GM15510 (cell line): ENCODE measurements around the gene GGT5.
"Not testable (repeated sequence)": the region's sequence is repeated elsewhere in the genome, so short reads cannot be mapped to it uniquely, and the experiment has no call there.

Experiments
- POLR2A ChIP-seq: IDR thresholded peaks from 3 replicates; pipeline ENCODE4 v1.6.1; 2011; ENCODE audit warnings: borderline replicate concordance; ENCODE audit not compliant: insufficient read length; ENCODE audit errors: extremely low read depth

Gene GGT5

GRCh38 chr22:24245030-24245431, at the start of gene GGT5:
TSS of gene GGT5 (minus strand) at chr22:24245082. CDS start at chr22:24244725, 357 bp downstream.
- TF ChIP-seq POLR2A: not testable (repeated sequence)

GRCh38 chr22:24291515-24292201, 46.8 kb upstream of the GGT5 start:
- TF ChIP-seq POLR2A: no peak

DNA sequence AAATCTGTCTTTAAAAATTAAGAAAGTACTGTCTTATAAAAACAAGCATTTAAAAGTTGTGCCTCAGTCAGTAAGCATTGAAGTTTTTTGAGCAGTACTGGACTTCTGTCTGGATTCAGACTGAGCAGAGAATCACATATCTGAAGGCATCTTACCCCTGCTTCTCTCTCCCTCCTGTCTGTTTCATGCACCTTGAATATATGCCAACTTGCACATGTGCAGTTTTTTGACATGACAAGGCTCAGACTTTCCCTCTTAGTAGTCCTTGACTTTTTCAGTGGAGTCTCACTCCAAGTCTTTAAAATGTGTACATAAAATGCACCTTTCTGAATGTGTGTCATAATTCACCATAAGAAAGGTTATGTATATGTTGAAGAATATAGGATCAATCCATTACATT, 45.6 kb upstream of the GGT5 start:
- TF ChIP-seq POLR2A: no peak

DNA sequence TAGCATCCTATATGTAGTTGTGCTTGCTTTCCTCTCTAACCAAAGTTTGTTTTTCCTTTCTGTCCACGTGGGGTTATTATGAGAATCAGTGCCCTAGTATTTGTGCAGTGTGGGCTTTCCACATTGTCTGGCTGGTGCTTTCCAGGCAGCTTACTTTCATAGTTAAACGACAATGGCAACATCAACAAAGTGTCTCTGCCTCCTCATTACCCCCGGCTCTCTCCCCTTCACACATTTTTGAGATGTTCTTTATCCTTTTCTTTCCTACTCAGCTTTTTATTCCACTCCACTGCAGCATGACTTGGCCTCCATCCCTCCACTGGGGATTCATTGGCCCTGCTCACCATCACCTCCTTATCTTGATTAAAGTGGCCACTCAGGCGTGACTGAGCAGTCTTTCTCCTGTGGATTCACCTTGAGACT, 44.9 kb upstream of the GGT5 start:
- no peak for TF ChIP-seq POLR2A

DNA sequence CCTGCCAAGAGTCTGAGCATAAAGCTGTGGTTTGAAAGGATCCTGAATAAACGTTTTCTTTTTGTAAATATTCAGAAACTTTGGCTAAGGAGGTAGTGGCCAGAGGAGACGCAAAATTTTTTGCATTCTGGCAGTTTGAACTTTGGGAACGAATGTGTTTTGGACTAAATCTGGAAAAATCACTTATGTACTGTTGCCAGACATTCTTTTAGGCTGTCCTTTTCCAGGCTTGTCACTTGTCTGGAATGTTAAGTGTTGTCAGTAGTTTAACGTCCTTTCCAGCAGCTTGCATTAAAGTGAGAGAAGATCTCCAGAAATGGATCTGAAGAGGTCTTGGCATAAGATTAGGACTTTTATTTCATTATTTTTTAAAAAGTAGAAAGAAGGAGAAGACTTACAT, 44.2 kb upstream of the GGT5 start:
- TF ChIP-seq POLR2A: no peak

GRCh38 chr22:24285245-24285644, 40.4 kb upstream of the GGT5 start:
- no peak for TF ChIP-seq POLR2A

- no peak for TF ChIP-seq POLR2A
These were observed 39.9 kb upstream of the GGT5 start for GRCh38 chr22:24284747-24285203.

- TF ChIP-seq POLR2A: no peak
These were observed 37.5 kb upstream of the GGT5 start for GRCh38 chr22:24282401-24282800.

- TF ChIP-seq POLR2A: no peak
These were observed 26.5 kb upstream of the GGT5 start for GRCh38 chr22:24271386-24271854.

DNA sequence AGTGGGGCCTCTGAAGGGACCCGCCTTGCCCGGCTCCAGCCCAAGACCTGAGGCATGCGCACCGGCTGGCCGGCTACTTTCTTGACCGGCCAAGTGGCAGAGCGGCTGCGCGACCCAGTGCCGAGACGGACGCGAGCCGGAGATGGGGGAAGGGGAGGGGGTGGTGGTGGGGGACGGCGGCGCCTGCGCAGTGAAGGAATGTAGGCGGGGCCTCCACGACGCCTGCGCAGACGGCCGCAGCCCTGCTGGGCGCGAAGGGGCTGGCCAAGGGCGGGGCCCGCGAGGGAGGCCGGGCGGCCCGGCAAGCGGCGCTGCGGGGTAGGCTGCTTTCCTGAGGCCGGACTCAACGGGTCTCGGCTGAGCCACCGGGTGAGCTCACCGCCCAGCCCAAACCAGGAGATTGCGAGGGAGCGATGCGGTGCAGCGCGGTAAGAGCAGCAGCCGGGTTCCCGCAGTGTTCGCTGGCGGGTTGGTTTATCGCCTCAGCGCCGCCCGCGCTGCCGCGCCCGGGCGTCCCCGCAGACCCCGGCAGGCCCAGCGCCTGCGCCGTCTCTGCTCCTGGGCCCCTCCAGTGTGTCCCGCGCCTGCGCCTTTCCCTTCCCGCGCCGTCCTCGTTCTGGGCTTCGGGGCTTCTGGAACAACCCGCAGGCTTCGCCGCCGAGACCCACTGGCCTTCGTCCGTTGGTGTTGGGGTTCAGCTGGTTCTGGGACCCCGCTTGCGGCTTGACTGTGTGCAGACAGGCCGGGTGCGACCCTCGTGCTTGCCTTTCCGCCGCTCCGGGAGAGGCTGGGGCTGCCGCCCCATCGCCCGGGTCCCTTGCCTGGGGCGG, 25.9 kb upstream of the GGT5 start, which contains the start of gene SPECC1L:
Gene SPECC1L (plus strand): TSS at position 276 of the 830 bp plus-strand sequence. CDS start 31,401 bp downstream, outside the sequence.
- TF ChIP-seq POLR2A: peak; percentile 98

GRCh38 chr22:24265734-24266133, 20.9 kb upstream of the GGT5 start:
- no peak for TF ChIP-seq POLR2A

DNA sequence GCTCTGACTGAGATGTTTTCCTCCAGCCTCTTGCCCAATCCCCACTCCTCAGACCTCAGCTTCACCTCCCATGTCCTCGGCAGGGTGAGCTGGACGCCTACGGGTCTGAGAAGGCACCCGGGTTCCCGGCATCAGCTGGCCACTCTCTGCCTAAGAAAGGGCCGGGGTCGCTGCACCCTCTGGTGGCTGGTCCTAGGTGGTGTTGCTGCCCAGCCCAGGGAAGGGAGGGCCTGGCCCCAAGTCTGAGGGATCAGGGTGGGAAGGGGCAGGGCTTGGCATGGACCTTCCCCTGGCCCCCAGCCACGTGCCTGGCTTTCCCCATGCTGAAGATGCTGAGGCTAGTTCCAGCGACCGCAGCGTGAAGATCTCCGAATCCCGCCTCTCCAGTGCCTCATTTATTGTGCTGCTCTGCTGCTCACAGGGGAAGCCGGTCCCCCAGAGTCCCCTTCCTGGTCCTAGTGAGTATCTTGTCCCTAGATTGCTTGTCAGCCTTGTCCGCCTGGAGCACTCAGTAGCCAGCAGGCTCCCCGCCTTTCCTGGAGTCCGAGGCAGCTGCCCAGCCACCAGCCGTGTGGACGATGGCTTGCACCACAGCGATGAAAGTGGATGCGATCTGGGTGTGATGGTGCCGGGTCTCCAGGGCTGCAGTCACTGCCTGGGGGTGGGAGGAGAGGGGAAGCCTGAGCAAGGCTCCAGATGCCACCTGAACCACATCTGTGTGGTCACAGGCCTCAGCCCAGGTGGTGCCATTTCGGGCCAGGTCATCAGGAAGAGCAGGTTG, 2.9 kb upstream of the GGT5 start:
- no peak for TF ChIP-seq POLR2A

DNA sequence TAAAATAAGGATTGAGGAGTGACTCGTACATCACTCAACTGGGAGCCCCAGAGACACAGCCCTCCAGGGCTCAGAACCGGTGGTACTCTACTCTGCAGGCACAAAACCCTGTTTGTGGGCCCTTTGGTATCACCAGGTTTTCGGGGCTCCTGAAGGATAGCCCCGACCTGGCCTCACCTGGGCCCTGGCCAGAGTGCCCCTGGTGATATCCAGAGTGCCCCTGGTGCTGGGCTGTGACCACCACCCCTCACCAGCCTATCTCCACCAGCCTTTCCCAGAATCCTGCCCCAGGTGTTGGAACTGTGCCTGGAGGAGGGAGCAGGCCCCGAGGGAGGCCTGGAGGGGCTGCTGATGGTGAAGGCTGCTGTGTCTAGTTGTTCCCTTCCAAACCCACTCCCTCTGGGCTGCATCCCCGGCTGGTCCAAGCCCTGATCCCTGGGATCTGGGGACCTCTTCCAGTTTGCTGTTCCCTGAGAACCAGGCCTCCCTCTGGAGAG, 2.2 kb upstream of the GGT5 start:
- no peak for TF ChIP-seq POLR2A

DNA sequence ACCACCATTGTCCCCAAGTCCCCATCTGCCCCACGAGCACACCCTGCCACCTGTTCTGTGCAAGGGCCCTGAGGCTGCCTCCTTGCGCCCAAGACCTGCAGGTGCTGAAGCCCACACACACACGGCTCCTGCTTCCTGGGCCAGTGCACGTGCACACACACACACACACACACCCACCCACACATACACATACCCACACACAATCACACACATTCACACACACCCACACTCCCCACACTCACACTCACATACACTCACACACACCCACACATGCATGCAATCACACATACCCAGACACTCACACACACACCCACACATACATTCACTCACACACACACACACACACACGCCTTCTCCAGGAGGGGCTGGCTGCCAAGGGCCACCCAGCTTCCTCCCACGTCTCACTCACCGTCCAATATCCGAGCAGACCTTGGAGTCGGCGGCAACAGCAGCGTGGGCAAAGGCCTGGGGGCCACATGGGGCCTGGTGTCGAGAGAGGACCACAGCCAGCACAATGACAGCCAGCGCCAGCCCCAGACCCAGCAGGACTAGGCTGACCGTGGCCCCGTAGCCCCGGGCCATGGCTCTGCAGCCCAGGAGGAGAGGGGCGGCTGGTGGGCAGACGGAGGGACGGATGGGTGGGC, 616 bp downstream of the GGT5 start:
- no peak for TF ChIP-seq POLR2A

GRCh38 chr22:24240381-24240780, 4.5 kb downstream of the GGT5 start:
- TF ChIP-seq POLR2A: no peak

- TF ChIP-seq POLR2A: no peak
These were observed 8.2 kb downstream of the GGT5 start for GRCh38 chr22:24236656-24237055.
